Stomach (tissue), 9 donors: ENCODE data around the gene SLC35F3. TPM values are rescaled to one million over a fixed set of nuclear protein-coding genes. Genes with fewer than 3 reads are reported as not detected.

Experiments used
- DNase-seq, 2 donors: peaks; one replicate each; pipeline versions ENCODE4 v3.0.0 to v3.0.0-alpha.2; 2013 to 2019
- H3K27ac ChIP-seq, 5 donors: fragments of 200-600 bp in 4 of 5; sonication (generic) in 4 of 5; one replicate each; pipeline ENCODE4 v1.5.1; 2013 to 2019; ENCODE audit warnings: mild to moderate bottlenecking in 1 of 5, moderate library complexity in 1 of 5
- H3K27me3 ChIP-seq, 3 donors: fragments of 200-600 bp; sonication (generic); one replicate each; pipeline ENCODE4 v1.5.1; 2017 to 2019; ENCODE audit warnings: mixed run types in 1 of 3
- H3K36me3 ChIP-seq, 4 donors: fragments of 200-600 bp; sonication (generic); 1 replicate in 3 of 4; 2 replicates in 1 of 4; pipeline ENCODE4 v1.5.1; 2016 to 2019
- H3K4me1 ChIP-seq, 4 donors: fragments of 200-600 bp; sonication (generic); one replicate each; pipeline ENCODE4 v1.5.1; 2016 to 2019
- H3K4me3 ChIP-seq, 4 donors: fragments of 200-600 bp; sonication (generic) in 3 of 4; one replicate each; pipeline ENCODE4 v1.5.1; 2016 to 2019; ENCODE audit warnings: mild to moderate bottlenecking in 1 of 4
- H3K9me3 ChIP-seq, 4 donors: fragments of 200-600 bp; sonication (generic); one replicate each; pipeline ENCODE4 v1.5.1; 2016 to 2019
- CTCF ChIP-seq, 7 experiments: fragments of 450-650 bp in 4 of 7; fragments of 200-600 bp in 3 of 7; sonication (generic) in 3 of 7; IDR thresholded peaks; one replicate each; pipeline ENCODE4 v1.5.1; 2016 to 2019; ENCODE audit warnings: antibody characterized with exemption in 7 of 7, control low read depth in 2 of 7, mild to moderate bottlenecking in 1 of 7
- EP300 ChIP-seq: sonication (generic); formaldehyde crosslinking; IDR thresholded peaks from one replicate; pipeline ENCODE4 v1.6.1; 2017; ENCODE audit warnings: antibody characterized with exemption
- POLR2A ChIP-seq, 4 donors: fragments of 450-650 bp; IDR thresholded peaks; one replicate each; pipeline ENCODE4 v1.6.1; 2016; ENCODE audit warnings: antibody characterized with exemption in 4 of 4, control low read depth in 2 of 4, mild to moderate bottlenecking in 1 of 4, moderate library complexity in 1 of 4
- POLR2AphosphoS5 ChIP-seq, 3 donors: sonication (generic); formaldehyde crosslinking; IDR thresholded peaks; one replicate each; pipeline ENCODE4 v1.6.1; 2016; ENCODE audit warnings: antibody characterized with exemption in 3 of 3
- WGBS, 5 donors: extraction: QIAGEN DNeasy Blood & Tissue Kit in 3 of 5; methylation state at CpG; one replicate each; pipeline versions ENCODE4 v1.1.5 to v1.1.7; 2013 to 2018; 5-methylcytosine and 5-hydroxymethylcytosine counted together
- intact Hi-C: fragments of 100-400 bp; cut with DNase I; formaldehyde crosslinking; loops from one replicate; pipeline ENCODE4 v1.15.1; 2023; ENCODE audit warnings: low total_unique reads
- polyA plus RNA-seq, 3 donors: library from polyadenylated mRNA; stranded (reverse); fragments of 200-250 nt; gene quantifications; one replicate each; pipeline ENCODE4 v1.2.3, GENCODE V29; 2013
- total RNA-seq, 5 donors: library from RNA; depleted of rRNA; stranded (reverse); fragments of >200 nt; gene quantifications; one replicate each; pipeline versions ENCODE4 v1.1.0 to v1.2.3, GENCODE V29; 2014 to 2016
- donor health status: healthy with polysubstance abuse.
- donor health status: Bipolar disorder and iron deficiency.
- donor health status: healthy.

Gene SLC35F3
- total and polyA plus RNA-seq, 8 donors: under 0.01 to 1.5 (median 0.59) TPM; not detected in 2

- H3K4me1 ChIP-seq: no peaks in the 10 kb centered on the region
- no peaks in the 10 kb centered on the region for H3K36me3 ChIP-seq
- H3K4me3 ChIP-seq: no peak overlapping the region
- intact Hi-C loops: no loop called here
- no peak for TF ChIP-seq CTCF (IDR thresholded peaks at IDR 0.05)
- TF ChIP-seq POLR2A (IDR thresholded peaks at IDR 0.05): no peak
- TF ChIP-seq POLR2AphosphoS5 (IDR thresholded peaks at IDR 0.05): no peak
- TF ChIP-seq EP300: no peak
- H3K9me3 ChIP-seq: no peaks in the 10 kb centered on the region
- H3K27ac ChIP-seq: no peak overlapping the region
- 77 to 93% (median 82%) methylated on average over 3 of the region's 3 CpGs for WGBS, 5 donors
- DNase-seq: no peak
- peaks cover 0 to 26% (median 10%) of the 10 kb centered on the region in 3 donors for H3K27me3 ChIP-seq
Measured at GRCh38 chr1:234103198-234103597, 198.7 kb downstream of the SLC35F3 start.

- H3K4me3 ChIP-seq: no peak overlapping the region
- intact Hi-C loops: no loop called here
- DNase-seq: no peak
- WGBS, 5 donors: 86 to 89% (median 87%) methylated on average over 2 of the region's 2 CpGs
- H3K9me3 ChIP-seq: no peaks in the 10 kb centered on the region
- no peaks in the 10 kb centered on the region for H3K4me1 ChIP-seq
- no peak overlapping the region for H3K27ac ChIP-seq
- H3K36me3 ChIP-seq: no peaks in the 10 kb centered on the region
- peaks cover 0 to 22% (median 6%) of the 10 kb centered on the region in 3 donors for H3K27me3 ChIP-seq
- no peak for TF ChIP-seq EP300
- TF ChIP-seq POLR2AphosphoS5 (IDR thresholded peaks at IDR 0.05): no peak
- no peak for TF ChIP-seq POLR2A (IDR thresholded peaks at IDR 0.05)
- no peak for TF ChIP-seq CTCF (IDR thresholded peaks at IDR 0.05)
Measured at GRCh38 chr1:234106032-234106431, 201.6 kb downstream of the SLC35F3 start.

GRCh38 chr1:234107416-234108021, 203.0 kb downstream of the SLC35F3 start:
- no peaks in the 10 kb centered on the region for H3K36me3 ChIP-seq
- DNase-seq: no peak
- H3K27ac ChIP-seq: no peak overlapping the region
- WGBS, 5 donors: 60 to 78% (median 74%) methylated on average over 3 of the region's 3 CpGs
- intact Hi-C loops: no loop called here
- no peak overlapping the region for H3K4me3 ChIP-seq
- H3K4me1 ChIP-seq: no peaks in the 10 kb centered on the region
- no peak for TF ChIP-seq POLR2AphosphoS5 (IDR thresholded peaks at IDR 0.05)
- TF ChIP-seq CTCF (IDR thresholded peaks at IDR 0.05): no peak
- TF ChIP-seq EP300: no peak
- TF ChIP-seq POLR2A (IDR thresholded peaks at IDR 0.05): no peak
- no peaks in the 10 kb centered on the region for H3K9me3 ChIP-seq
- H3K27me3 ChIP-seq: peaks cover 0 to 15% (median 5%) of the 10 kb centered on the region in 3 donors

- Histone ChIP-seq H3K27me3 (peaks cover 0 to 22% (median 0%) of the 10 kb centered on the region in 3 donors), H3K27ac (no peak overlapping the region), H3K4me1 (no peaks in the 10 kb centered on the region), H3K4me3 (no peak overlapping the region), H3K36me3 (no peaks in the 10 kb centered on the region), H3K9me3 (no peaks in the 10 kb centered on the region)
- intact Hi-C loops: no loop called here
- no peak for DNase-seq
- WGBS, 5 donors: 58 to 73% (median 68%) methylated on average over 3 of the region's 3 CpGs
- no peak for TF ChIP-seq POLR2A (IDR thresholded peaks at IDR 0.05)
- TF ChIP-seq POLR2AphosphoS5 (IDR thresholded peaks at IDR 0.05): no peak
- no peak for TF ChIP-seq CTCF (IDR thresholded peaks at IDR 0.05)
- TF ChIP-seq EP300: no peak
Measured at GRCh38 chr1:234108921-234109320, 204.4 kb downstream of the SLC35F3 start.
